T-cell (primary cell): ENCODE data around the gene MAPK8. TPM values are rescaled to one million over a fixed set of nuclear protein-coding genes. Genes with fewer than 3 reads are reported as not detected.

Experiments
- ATAC-seq, 4 experiments: fragments of 200-7000 bp in 3 of 4; fragments of 150-1000 bp in 1 of 4; cut with Tn5 transposase; replicated peaks in 1 of 4; 1 replicate in 3 of 4; 2 replicates in 1 of 4; pipeline ENCODE4 v1.10.0; 2021; ENCODE audit warnings: moderate library complexity in 3 of 4, mild to moderate bottlenecking in 2 of 4, moderate number of reproducible peaks in 1 of 4
- CTCF ChIA-PET, 2 donors: fragments of 300-600 bp; sonication (Branson Sonifier 250); formaldehyde crosslinking; loops; one replicate each; lab custom pipeline; 2022; ENCODE audit warnings: antibody characterized with exemption in 2 of 2; lab: Charles Lee
- POLR2A ChIA-PET, 2 donors: fragments of 300-600 bp; sonication (Branson Sonifier 250); formaldehyde crosslinking; loops; one replicate each; lab custom pipeline; 2022; ENCODE audit warnings: antibody characterized with exemption in 2 of 2; lab: Charles Lee
- DNase-seq, 35 experiments: peaks; one replicate each; pipeline versions ENCODE4 v3.0.0 to v3.0.0-alpha.2; 2013 to 2023
- H3K27ac ChIP-seq: one replicate; pipeline ENCODE4 v1.5.1; 2013; ENCODE audit warnings: low read length
- H3K27me3 ChIP-seq, 2 experiments: replicated peaks in 1 of 2; 1 replicate in 1 of 2; 2 replicates in 1 of 2; pipeline versions ENCODE4 v1.6.1 to v1.7.0; 2013; ENCODE audit warnings: low read length in 1 of 2, mixed read lengths in 1 of 2; ENCODE audit not compliant: control insufficient read depth in 2 of 2, insufficient read depth in 2 of 2; ENCODE audit errors: extremely low read depth in 1 of 2
- H3K36me3 ChIP-seq, 2 donors: 1 replicate in 1 of 2; 2 replicates in 1 of 2; pipeline versions ENCODE4 v1.6.1 to v1.7.0; 2013; ENCODE audit warnings: low read length in 1 of 2; ENCODE audit not compliant: control insufficient read depth in 2 of 2, insufficient read depth in 1 of 2; ENCODE audit errors: extremely low read depth in 1 of 2
- H3K4me1 ChIP-seq, 2 experiments: 1 replicate in 1 of 2; 2 replicates in 1 of 2; pipeline versions ENCODE4 v1.6.1 to v1.7.0; 2013; ENCODE audit warnings: low read length in 2 of 2, mixed read lengths in 1 of 2; ENCODE audit not compliant: insufficient read depth in 2 of 2, control insufficient read depth in 1 of 2; ENCODE audit errors: extremely low read depth in 1 of 2
- H3K4me3 ChIP-seq, 2 donors: 1 replicate in 1 of 2; 2 replicates in 1 of 2; pipeline versions ENCODE4 v1.5.1 to v1.7.0; 2013; ENCODE audit warnings: mild to moderate bottlenecking in 2 of 2, low read length in 1 of 2, moderate library complexity in 1 of 2; ENCODE audit not compliant: control insufficient read depth in 1 of 2; ENCODE audit errors: extremely low read depth in 1 of 2
- H3K9me3 ChIP-seq: 2 replicates; pipeline ENCODE4 v1.7.0; 2013
- H3K27ac Mint-ChIP-seq, 2 donors: one replicate each; pipeline ENCODE4 v1.8.0; 2020 to 2021; ENCODE audit warnings: mild to moderate bottlenecking in 2 of 2, mixed read lengths in 2 of 2
- H3K27me3 Mint-ChIP-seq, 2 donors: one replicate each; pipeline ENCODE4 v1.8.0; 2021 to 2022; ENCODE audit warnings: mixed read lengths in 2 of 2
- H3K36me3 Mint-ChIP-seq: one replicate; pipeline ENCODE4 v1.8.0; 2021; ENCODE audit warnings: mixed read lengths
- H3K4me1 Mint-ChIP-seq, 3 donors: one replicate each; pipeline ENCODE4 v1.8.0; 2020 to 2022; ENCODE audit warnings: mixed read lengths in 3 of 3, mild to moderate bottlenecking in 1 of 3
- H3K4me3 Mint-ChIP-seq, 3 donors: one replicate each; pipeline ENCODE4 v1.8.0; 2020 to 2022; ENCODE audit warnings: mild to moderate bottlenecking in 3 of 3, mixed read lengths in 3 of 3, moderate library complexity in 3 of 3
- H3K9me3 Mint-ChIP-seq, 3 donors: one replicate each; pipeline ENCODE4 v1.8.0; 2020 to 2022; ENCODE audit warnings: mixed read lengths in 3 of 3
- WGBS: methylation state at CpG from one replicate; pipeline ENCODE4 v1.1.5; 2013; ENCODE audit warnings: missing lambda C conversion rate; ENCODE audit not compliant: insufficient coverage; 5-methylcytosine and 5-hydroxymethylcytosine counted together
- total RNA-seq, 35 experiments: library from RNA in 6 of 35; stranded (reverse) in 6 of 35; fragments of 120-200 nt in 1 of 35; gene quantifications; one replicate each; pipeline versions ENCODE4 v1.2.1 to v1.2.4 and lab custom pipeline; 2013 to 2026

Gene MAPK8
- total RNA-seq, 5 donors from 2014 or later (not counting 1 experiment from before 2014, with no cell fraction given) = 35.7 to 49.7 (median 42.4) TPM

DNA sequence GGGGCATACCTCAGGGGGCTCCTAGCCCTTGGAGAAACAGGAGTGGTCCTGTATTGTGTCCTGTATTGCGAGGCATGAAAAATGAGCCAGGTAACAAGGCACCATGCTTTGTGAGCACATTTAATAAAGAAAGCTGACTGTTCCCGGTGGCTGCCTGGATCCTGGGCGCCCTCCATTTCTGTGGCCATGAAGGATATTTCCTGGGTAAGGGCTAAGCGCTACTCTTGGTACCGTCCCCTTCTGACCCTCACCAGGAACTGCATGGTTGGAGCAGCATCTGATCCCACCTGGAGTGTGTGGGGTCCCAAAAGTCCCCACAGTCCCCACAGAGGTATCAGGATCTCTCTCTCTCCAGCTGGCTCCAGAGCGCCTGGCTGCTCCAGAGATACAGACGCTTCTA is 139.5 kb downstream of the MAPK8 start:
- Histone ChIP-seq H3K4me3 (no peak overlapping the region), H3K36me3 (no peaks in the 10 kb centered on the region), H3K27ac (no peak overlapping the region), H3K9me3 (no peaks in the 10 kb centered on the region), H3K27me3 (peaks cover 0 to 24% of the 10 kb centered on the region in 2 experiments), H3K4me1 (no peaks in the 10 kb centered on the region)
- H3K36me3 Mint-ChIP-seq = no peaks in the 10 kb centered on the region
- H3K4me3 Mint-ChIP-seq = no peak overlapping the region
- ChIA-PET CTCF (no interaction called here), POLR2A (no interaction called here)
- ATAC-seq (no peak), DNase-seq (no peak)
- 77% methylated on average over 4 of the region's 7 CpGs for WGBS
- no peak overlapping the region for H3K27ac Mint-ChIP-seq
- H3K27me3 Mint-ChIP-seq = peaks cover 0 to 7% of the 10 kb centered on the region in 2 donors
- H3K9me3 Mint-ChIP-seq = no peaks in the 10 kb centered on the region
- H3K4me1 Mint-ChIP-seq = peaks cover 0 to 4% (median 0%) of the 10 kb centered on the region in 3 donors

DNA sequence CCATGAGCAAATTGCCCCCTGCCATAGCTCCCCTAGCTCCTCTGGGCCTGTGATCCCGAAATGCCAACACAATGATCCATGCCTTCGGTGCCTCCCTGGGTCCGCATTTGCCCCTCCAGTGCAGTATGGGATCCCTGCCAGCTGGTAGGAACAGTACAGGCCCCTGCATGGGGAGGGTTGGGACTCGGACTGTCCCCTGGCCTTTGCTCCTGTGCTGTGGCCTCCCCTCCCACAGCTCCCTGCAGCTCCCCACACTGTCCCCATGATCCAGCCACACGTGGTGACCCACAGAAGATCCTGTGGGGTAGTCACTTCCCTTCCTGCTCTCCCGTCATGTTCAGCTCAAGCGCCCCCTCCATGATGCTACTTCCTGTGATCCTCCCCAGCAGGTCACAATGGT is 140.3 kb downstream of the MAPK8 start:
- ATAC-seq = no peak
- Mint-ChIP-seq H3K27ac (no peak overlapping the region), H3K4me3 (no peak overlapping the region), H3K4me1 (peaks cover 0 to 4% (median 0%) of the 10 kb centered on the region in 3 donors), H3K9me3 (no peaks in the 10 kb centered on the region), H3K36me3 (no peaks in the 10 kb centered on the region), H3K27me3 (peaks cover 0 to 7% of the 10 kb centered on the region in 2 donors)
- 58% methylated on average over 7 of the region's 7 CpGs for WGBS
- Histone ChIP-seq H3K27ac (no peak overlapping the region), H3K36me3 (no peaks in the 10 kb centered on the region), H3K27me3 (peaks cover 0 to 24% of the 10 kb centered on the region in 2 experiments), H3K9me3 (no peaks in the 10 kb centered on the region), H3K4me1 (no peaks in the 10 kb centered on the region), H3K4me3 (no peak overlapping the region)
- CTCF ChIA-PET = no interaction called here
- no peak for DNase-seq
- POLR2A ChIA-PET = no interaction called here

DNA sequence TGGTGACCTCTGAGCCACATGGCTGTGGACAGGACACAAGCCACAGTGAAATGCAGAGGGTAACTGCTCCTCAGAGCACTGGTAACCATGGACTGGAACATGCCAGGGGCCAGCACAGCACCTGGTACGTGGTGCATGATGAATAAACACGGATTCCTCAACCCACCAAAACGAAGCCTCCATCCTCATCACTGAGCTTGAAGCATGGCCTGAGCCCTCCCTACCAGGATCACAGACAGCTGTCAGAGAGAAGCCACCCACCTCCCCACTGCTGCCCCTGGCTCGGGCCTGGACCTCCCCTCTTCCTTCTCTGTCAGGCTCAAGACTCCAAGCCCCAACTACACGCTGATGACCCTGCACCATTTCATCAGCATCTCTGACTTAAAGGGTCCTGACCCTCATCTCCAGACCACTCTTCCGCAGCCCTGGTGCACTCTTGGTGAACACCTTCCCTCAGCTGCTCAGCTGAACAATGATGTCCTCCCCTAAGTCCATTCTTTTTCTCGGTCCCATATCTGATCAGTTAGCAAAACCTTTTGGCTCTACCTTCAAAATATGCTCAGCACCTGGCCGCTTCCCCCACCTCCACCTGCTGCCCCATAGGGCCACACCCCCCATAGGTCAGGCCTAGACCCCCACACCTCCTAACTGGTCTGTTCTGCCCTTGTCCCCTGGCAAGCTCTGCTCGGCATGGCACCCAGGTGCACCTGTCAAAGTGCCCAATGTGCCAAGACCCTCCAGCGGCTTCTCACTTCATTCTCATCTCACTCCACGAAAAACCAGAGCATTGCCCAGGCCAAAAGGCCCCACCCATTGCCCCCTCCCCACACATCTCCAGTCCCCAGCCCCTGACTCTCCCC is 141.1 kb downstream of the MAPK8 start:
- H3K36me3 Mint-ChIP-seq = no peaks in the 10 kb centered on the region
- ATAC-seq (no peak), DNase-seq (peak in 1 of 35 experiments; percentile 19)
- H3K27me3 Mint-ChIP-seq = peaks cover 0 to 7% of the 10 kb centered on the region in 2 donors
- H3K27ac Mint-ChIP-seq = no peak overlapping the region
- no peaks in the 10 kb centered on the region for H3K36me3 ChIP-seq
- ChIA-PET POLR2A (no interaction called here), CTCF (no interaction called here)
- no peaks in the 10 kb centered on the region for H3K9me3 Mint-ChIP-seq
- no peak overlapping the region for H3K4me3 ChIP-seq
- 76% methylated on average over 11 of the region's 11 CpGs for WGBS
- no peak overlapping the region for H3K4me3 Mint-ChIP-seq
- H3K9me3 ChIP-seq = no peaks in the 10 kb centered on the region
- H3K4me1 Mint-ChIP-seq = peaks cover 0 to 4% (median 0%) of the 10 kb centered on the region in 3 donors
- H3K27ac ChIP-seq = no peak overlapping the region
- H3K27me3 ChIP-seq = peaks cover 0 to 31% of the 10 kb centered on the region in 2 experiments
- H3K4me1 ChIP-seq = no peaks in the 10 kb centered on the region

DNA sequence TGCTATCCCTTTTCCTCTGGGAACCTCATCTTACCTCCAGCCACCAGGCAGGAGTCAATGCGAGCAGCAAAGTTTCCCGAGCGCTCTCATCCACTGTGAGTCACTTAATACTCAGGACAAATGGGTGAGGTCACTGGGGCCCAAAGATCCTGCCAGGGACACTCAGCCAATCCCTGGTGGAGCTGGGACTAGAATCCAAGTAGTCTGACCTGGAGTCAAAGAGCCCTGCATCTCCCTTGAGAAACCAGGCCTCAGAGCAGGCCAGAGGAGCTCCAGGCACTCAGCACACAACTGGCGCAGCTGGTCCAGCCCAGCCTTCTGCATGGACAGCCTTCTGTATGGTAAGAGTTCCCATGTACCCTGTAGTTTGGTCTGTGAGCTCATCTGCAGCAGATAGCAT is 142.3 kb downstream of the MAPK8 start:
- H3K36me3 ChIP-seq = no peaks in the 10 kb centered on the region
- Mint-ChIP-seq H3K9me3 (no peaks in the 10 kb centered on the region), H3K36me3 (no peaks in the 10 kb centered on the region), H3K4me3 (no peak overlapping the region), H3K4me1 (peaks cover 0 to 4% (median 0%) of the 10 kb centered on the region in 3 donors), H3K27ac (no peak overlapping the region), H3K27me3 (peaks cover 0 to 7% of the 10 kb centered on the region in 2 donors)
- WGBS = 88% methylated on average over 3 of the region's 4 CpGs
- no peaks in the 10 kb centered on the region for H3K9me3 ChIP-seq
- no peak overlapping the region for H3K4me3 ChIP-seq
- ChIA-PET CTCF (no interaction called here), POLR2A (no interaction called here)
- no peak overlapping the region for H3K27ac ChIP-seq
- no peaks in the 10 kb centered on the region for H3K4me1 ChIP-seq
- no peak for DNase-seq
- peaks cover 0 to 31% of the 10 kb centered on the region in 2 experiments for H3K27me3 ChIP-seq
- no peak for ATAC-seq

DNA sequence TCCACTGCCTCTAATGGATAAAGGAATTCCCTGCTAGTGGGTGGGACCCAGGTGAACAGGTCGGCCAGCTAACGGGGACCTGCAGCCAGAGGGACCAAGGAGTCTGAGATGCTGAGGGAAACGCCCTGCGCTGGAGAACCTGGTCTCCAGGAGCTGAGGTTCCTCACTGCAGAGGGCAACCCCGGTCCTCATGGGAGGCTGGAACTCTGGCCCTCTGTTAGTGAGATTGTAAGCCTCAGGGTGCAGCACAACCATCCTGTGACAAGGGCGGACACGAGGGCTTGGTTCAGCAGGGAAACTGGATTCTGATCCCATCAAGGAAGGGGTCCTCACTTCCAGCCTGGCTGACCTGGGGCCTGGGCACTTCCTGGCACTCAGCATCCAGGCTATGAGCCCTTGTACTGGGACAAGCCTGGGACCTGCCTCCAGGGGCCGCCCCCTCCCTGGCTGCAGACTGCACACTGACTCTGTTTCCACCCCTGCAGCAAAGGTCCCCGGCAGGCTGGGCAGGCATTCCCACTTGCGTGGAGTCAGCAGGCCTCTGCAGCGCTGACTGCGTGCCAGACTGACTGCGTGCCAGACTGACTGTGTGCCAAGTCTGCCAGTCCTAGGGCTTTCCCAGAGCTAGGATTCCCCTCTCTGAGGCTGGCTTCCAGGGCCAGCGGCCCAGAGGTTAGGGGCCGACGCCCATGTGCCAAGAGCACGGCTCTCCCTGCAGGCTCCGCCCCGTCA is 143.2 kb downstream of the MAPK8 start:
- Mint-ChIP-seq H3K9me3 (no peaks in the 10 kb centered on the region), H3K4me3 (no peak overlapping the region), H3K36me3 (no peaks in the 10 kb centered on the region), H3K4me1 (peaks cover 0 to 4% (median 0%) of the 10 kb centered on the region in 3 donors), H3K27me3 (peaks cover 0 to 7% of the 10 kb centered on the region in 2 donors), H3K27ac (no peak overlapping the region)
- Histone ChIP-seq H3K27ac (no peak overlapping the region), H3K36me3 (no peaks in the 10 kb centered on the region), H3K9me3 (no peaks in the 10 kb centered on the region), H3K27me3 (peaks cover 0 to 33% of the 10 kb centered on the region in 2 experiments), H3K4me3 (no peak overlapping the region), H3K4me1 (no peaks in the 10 kb centered on the region)
- WGBS = 85% methylated on average over 19 of the region's 19 CpGs
- ChIA-PET POLR2A (no interaction called here), CTCF (no interaction called here)
- no peak for DNase-seq
- no peak for ATAC-seq

DNA sequence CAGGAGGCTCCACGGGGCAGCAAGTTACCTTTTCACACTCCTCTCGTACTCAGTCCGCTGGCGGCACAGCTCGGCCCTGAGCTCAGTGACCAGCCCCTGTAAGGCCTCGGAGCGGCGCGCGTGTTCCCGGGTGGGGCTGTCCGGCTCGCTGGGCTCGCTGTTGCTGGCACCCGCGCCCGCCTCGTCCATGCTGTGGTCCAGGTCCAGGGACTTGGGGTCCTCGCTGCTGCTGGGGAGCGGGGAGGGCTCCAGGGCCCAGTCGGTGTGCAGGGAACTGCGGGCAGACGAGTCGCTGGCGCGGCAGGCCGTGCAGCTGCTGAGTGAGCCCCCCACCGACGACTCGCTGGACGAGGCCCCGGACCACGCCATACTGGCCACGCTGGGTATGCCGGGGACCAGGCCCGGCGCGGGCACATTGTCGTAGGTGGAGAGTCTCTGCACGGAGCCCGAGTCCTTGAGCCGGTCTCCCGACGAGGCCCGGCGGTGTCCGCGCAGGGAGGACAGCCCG is 143.8 kb downstream of the MAPK8 start:
- no peaks in the 10 kb centered on the region for H3K4me1 ChIP-seq
- no peak overlapping the region for H3K4me3 ChIP-seq
- H3K27ac Mint-ChIP-seq = no peak overlapping the region
- no peaks in the 10 kb centered on the region for H3K36me3 Mint-ChIP-seq
- DNase-seq = no peak
- H3K27me3 ChIP-seq = peaks cover 0 to 31% of the 10 kb centered on the region in 2 experiments
- no peaks in the 10 kb centered on the region for H3K9me3 ChIP-seq
- no peaks in the 10 kb centered on the region for H3K9me3 Mint-ChIP-seq
- WGBS = 95% methylated on average over 49 of the region's 49 CpGs
- H3K4me3 Mint-ChIP-seq = no peak overlapping the region
- H3K27ac ChIP-seq = no peak overlapping the region
- ChIA-PET CTCF (no interaction called here), POLR2A (no interaction called here)
- no peaks in the 10 kb centered on the region for H3K36me3 ChIP-seq
- ATAC-seq = no peak
- H3K4me1 Mint-ChIP-seq = peaks cover 0 to 4% (median 0%) of the 10 kb centered on the region in 3 donors
- peaks cover 0 to 11% of the 10 kb centered on the region in 2 donors for H3K27me3 Mint-ChIP-seq
